PFSK-1 (cell line): ENCODE results near the gene ZFPM1.

Experiments used
- FOXP2 ChIP-seq: optimal IDR thresholded peaks from 2 replicates; pipeline ENCODE3; 2011; ENCODE audit warnings: borderline replicate concordance, control low read depth, inconsistent platforms; ENCODE audit not compliant: insufficient read depth; ENCODE audit errors: extremely low read length, extremely low read depth
- POLR2AphosphoS5 ChIP-seq: IDR thresholded peaks from 2 replicates; pipeline ENCODE4 v1.6.1; 2012; ENCODE audit warnings: low read depth, mild to moderate bottlenecking, control low read depth, low read length, moderate library complexity
- REST ChIP-seq, 2 experiments: IDR thresholded peaks; 2 replicates each; pipeline versions ENCODE4 v1.6.1 to v1.8.0; 2011 to 2012; ENCODE audit warnings: low read depth in 2 of 2, low read length in 2 of 2, control low read depth in 1 of 2, inconsistent platforms in 1 of 2, mild to moderate bottlenecking in 1 of 2, moderate library complexity in 1 of 2; ENCODE audit not compliant: insufficient read depth in 1 of 2
- SIN3A ChIP-seq: IDR thresholded peaks from 2 replicates; pipeline ENCODE4 v1.6.1; 2012; ENCODE audit warnings: mild to moderate bottlenecking, low read length, moderate library complexity, borderline replicate concordance; ENCODE audit not compliant: insufficient read depth
- TAF1 ChIP-seq: IDR thresholded peaks from 2 replicates; pipeline ENCODE4 v1.6.1; 2012; ENCODE audit warnings: low read length, control low read depth, borderline replicate concordance; ENCODE audit not compliant: insufficient read depth

ZFPM1 gene

DNA sequence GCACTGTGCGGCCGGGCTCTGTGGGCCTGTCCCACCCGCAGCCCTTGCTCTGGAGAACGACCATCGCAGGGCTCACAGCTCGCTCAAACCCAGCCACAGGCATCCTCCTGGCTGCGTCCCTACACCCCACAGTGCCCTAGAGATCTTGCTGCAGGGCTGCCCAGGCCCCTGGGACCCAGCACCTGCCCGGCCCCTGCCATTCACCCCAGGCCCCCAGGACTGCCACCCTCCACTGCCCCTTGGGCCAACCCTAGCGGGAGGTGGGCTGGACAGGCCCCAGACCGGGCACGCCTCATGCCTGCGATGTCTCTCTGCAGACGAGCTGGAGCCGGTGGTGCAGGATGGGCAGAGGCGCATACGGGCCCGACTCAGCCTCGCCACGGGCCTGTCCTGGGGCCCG, 61.0 kb downstream of the ZFPM1 start:
- TF ChIP-seq TAF1 = no peak
- no peak for TF ChIP-seq SIN3A
- no peak for TF ChIP-seq REST (IDR thresholded peaks at IDR 0.05; ENCODE audit: insufficient read depth in 1 of 2, low read depth in 2 of 2, low read length in 2 of 2)
- no peak for TF ChIP-seq POLR2AphosphoS5
- TF ChIP-seq FOXP2 = no peak

DNA sequence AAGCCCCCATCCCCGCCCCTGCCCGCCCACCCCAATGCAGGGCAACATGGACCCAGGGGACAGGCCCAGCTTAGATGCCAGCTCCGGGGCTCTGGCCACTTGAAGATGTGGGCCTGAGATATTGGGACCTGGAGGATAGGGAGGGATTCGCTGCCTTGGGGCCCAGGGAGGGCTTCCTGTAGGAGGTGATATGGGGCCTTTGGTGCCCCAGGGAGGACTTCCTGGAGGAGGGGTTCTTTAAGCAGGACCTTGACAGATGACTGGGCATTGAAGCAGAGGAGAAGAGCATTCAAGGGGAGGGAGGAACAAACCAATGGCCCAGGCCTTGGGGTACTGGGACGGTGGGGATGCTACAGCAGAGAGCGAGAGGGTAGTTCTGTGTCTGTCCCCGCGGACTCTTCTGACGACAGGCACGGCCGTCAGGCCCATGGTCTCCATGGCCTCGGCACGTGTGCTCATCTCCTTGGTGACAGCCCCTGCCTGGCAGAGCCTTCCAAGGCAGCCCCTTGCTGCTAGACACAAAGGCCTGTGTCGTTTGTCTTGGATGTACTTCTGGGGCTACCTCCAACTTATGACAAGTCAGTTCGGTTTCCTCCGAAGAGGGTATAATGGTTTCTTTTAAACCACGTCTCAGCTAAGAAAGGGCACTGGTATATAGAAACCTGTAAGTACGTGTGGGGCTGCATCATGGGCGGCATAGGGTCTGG, 61.6 kb downstream of the ZFPM1 start:
- TF ChIP-seq FOXP2 = no peak
- TF ChIP-seq POLR2AphosphoS5 = no peak
- no peak for TF ChIP-seq REST (IDR thresholded peaks at IDR 0.05; ENCODE audit: insufficient read depth in 1 of 2, low read depth in 2 of 2, low read length in 2 of 2)
- TF ChIP-seq SIN3A = no peak
- TF ChIP-seq TAF1 = no peak

DNA sequence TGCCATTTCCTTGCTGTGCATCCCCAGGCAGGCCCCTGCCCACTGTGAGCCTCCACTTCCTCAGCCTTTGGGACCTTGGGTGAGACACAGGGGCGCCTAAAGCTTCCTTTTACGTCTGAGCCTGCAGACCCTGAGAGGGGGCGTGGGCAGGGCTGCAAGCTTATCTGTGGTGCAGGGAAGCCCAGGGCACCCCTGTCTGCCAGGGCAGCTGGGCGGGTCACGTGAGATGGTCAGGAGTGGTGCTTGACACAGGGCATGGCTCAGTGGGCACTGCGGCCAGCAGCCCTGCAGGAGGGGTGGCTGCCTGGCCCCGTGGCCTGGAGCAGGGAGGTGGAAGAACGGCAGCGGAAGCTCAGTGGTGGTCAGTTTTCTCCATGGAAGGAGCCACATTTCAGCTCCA, 62.3 kb downstream of the ZFPM1 start:
- TF ChIP-seq REST (IDR thresholded peaks at IDR 0.05; ENCODE audit: insufficient read depth in 1 of 2, low read depth in 2 of 2, low read length in 2 of 2) = no peak
- TF ChIP-seq TAF1 = no peak
- TF ChIP-seq POLR2AphosphoS5 = no peak
- TF ChIP-seq SIN3A = no peak
- TF ChIP-seq FOXP2 = no peak

GRCh38 chr16:88515925-88516594, 63.0 kb downstream of the ZFPM1 start:
- TF ChIP-seq REST (IDR thresholded peaks at IDR 0.05; ENCODE audit: insufficient read depth in 1 of 2, low read depth in 2 of 2, low read length in 2 of 2) (no peak), FOXP2 (no peak), POLR2AphosphoS5 (no peak)

DNA sequence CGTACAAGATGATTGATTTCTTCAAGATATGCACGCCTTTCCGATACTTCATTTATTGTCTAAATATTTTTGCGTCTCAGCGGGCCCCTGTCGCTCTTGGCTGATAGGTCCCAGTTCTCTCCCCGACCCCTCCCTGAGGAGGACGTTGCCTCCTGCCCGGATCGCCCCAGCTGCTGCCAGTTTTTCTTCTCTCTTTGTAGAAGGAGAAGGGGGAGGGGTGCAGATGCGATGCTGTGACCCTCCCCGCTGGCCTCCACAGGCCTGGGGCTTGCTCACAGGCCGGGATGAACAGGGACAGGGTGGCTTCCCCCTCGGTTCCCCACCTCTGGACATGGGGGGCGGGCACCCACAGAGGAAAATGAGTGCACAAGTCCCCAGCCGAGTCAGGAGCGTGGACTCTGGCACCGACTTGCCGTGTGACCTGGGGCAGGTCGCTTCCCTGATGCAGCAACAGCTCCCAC, 63.6 kb downstream of the ZFPM1 start:
- no peak for TF ChIP-seq REST (IDR thresholded peaks at IDR 0.05; ENCODE audit: insufficient read depth in 1 of 2, low read depth in 2 of 2, low read length in 2 of 2)
- TF ChIP-seq FOXP2 = no peak
- TF ChIP-seq POLR2AphosphoS5 = no peak
- TF ChIP-seq TAF1 = no peak
- TF ChIP-seq SIN3A = no peak
